HG03378 (cell line): ENCODE measurements around the gene TMEFF2.
A peak's percentile ranks its signal among the peaks of the same experiment; 100 is the strongest.
"Not testable (repeated sequence)": the region's sequence is repeated elsewhere in the genome, so short reads cannot be mapped to it uniquely, and the experiment has no call there.

ENCODE experiments used
- ATAC-seq: cut with Tn5 transposase; IDR thresholded peaks from one replicate; pipeline ENCODE4 v1.9.1; 2021; ENCODE audit warnings: mild to moderate bottlenecking, moderate library complexity; ENCODE audit not compliant: unreplicated experiment

The TMEFF2 gene

DNA sequence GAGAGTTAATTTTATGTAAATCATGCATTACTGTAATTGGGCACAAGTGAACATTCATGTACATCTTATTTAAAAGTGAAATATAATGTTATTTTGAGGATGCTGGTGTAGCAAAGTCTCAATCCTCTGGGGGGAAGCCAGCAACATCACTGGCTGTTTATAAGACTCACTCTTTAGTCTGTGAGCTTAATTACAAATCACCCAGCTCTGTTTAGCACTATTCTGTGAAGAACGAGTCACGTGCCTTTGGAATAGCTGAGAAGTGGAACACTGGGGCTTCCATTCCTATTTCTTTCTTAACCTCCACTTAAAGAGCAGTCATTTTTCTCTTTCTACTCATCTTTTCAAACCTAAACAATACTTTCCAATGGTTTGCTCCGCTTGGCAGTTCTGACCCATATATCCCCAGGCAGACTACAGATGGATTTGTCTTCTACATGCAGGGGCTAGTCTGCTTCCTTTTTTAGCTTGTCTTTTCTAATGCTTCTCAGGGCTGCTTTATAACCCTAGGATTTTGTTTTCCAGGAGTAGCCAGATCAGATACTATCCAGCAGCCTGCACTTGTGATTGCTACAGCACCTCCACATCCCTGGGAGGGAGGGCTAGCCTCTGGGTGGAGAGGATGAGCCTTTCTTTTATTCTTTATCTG lies 252.5 kb downstream of the TMEFF2 start:
- ATAC-seq: no peak

DNA sequence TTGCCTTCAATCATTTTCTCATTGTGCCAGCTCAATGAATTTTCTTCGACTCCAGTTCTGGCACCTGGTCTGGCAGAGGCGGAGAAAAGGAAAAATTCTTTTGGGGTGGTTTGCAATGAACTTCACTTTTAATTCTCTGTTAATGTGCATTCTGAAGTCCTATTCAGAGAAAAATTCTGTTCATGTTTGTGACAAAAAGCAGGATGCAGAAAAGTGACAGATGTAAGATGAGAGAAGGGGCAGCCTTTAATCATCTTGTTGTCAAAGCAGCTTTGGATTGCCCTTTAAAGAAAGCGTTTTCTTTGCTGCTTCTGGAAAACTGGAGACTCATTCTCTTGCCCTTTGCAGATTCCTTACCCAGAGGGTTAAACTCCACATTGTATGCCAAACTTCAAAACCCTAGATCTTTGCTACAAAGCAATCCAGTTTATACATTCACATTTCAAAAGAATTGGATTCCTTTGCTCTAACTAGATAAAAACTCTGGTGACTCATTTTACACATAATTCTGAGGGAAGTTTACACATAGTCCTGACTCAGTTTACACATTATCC lies 253.3 kb downstream of the TMEFF2 start:
- ATAC-seq: no peak

DNA sequence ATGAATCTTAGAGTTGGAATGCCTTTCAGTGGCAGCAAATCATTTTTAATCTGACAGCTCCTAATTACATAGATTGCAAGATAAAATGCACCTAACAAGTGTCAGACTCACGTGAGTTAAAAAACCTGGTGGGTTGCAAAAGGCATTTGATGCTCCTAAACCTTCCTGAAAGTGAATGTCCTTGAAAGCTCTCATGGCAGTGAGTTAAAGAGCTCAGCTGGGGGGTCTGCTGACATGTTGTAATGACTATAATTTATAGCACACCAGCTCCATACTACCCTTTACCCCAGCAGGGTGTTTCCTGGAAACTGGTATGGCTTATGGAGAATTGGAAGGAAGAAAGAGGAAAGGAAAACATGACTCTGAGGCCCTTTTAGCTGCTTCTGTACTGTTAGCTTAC lies 256.0 kb downstream of the TMEFF2 start:
- no peak for ATAC-seq

DNA sequence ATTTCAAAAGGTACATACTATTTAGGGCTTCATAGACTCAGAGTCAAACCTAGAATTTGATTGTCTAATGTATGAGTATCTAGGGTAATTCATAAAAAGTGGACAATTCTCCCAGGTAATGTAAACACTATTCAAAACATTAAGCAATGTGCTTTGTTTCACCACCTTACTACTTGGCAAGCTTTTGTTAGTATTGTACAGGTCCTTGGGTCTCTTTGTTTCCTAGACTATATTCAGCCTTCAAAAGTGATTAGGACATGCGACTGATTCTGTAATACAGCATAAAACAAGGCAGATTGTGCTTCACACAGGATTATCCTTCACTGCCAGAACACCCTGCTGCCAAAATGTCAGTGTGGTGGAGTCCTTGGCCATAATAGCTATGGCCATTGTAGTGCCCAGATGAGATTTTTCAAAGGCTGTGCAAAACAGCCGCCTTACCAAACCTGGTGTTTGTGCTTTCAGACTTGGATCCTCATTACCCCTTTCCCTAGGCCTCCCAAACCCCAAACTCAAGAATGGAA lies 257.8 kb downstream of the TMEFF2 start:
- ATAC-seq: no peak

DNA sequence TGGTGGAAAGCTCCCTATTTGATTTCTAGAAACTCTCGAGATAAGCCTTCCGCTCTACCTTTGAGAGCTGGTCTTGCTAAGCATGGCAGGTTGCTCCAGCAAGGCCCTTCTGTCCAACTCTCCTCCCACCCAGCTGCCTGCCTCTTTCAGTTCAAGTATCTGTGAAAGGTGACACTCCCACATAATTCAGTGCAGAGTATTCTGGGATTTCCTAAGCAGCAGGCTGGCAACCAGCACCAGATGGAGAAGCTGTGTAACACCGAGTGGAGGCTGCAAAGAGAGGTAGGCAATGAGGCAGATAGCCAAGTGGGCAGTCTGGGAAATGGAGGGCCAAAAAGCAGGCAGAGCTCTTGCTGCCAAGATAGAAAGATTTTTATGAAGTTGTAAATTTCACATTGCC lies 259.5 kb downstream of the TMEFF2 start:
- no peak for ATAC-seq

DNA sequence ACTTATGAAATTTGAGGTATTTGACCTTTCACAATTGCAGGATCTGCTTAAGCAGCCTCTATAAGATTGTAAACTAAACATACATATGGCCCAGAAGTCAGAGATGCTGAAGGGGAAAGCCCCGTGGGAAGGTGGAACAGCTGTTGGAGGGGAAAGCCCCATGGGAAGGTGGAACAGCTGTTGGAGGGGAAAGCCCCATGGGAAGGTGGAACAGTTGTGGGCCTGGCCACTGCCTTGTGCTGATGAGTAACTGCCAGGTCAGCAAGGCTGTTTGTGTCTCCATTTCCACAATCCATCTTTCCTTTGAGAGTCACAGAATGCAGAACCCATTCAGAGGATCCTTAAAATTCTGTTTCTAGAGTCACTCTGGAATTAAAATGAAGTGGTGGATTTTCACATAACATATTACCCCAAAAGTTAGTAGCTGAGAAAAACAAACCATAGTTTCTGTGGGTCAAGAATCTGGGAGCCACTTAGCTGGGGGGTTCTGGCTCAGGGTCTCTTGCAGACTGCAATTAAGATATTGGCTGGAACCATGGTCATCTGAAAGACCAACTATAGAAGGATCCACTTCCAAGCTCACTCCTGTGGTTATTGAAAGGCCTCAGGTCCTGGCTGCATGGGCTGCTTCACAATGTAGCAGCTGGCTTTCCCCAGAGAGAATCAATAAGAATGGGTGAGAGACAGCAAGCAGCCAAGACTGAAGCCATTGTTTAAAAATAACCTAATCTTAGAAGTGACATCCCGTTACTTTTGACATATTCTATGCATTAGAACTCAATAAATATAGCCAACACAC lies 261.2 kb downstream of the TMEFF2 start:
- peak; percentile 92 for ATAC-seq

DNA sequence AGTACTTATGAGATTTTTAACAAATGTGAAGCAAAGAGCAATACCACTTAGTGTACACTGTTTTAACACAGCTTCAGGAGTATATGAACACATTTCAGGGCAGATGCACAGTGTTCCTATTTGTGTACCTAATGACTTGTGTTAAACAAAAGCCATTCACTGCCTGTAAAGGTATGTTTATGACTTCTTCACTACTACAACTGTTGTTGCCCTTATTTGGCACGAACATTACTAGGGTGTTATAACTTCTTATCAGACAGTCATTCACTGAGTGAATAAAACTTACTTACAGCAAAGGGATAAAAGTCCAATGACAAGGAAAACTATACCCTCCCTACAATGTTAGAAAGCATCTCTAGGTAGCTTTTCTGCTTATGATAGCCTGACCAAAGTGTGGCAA lies 262.4 kb downstream of the TMEFF2 start:
- ATAC-seq: no peak

DNA sequence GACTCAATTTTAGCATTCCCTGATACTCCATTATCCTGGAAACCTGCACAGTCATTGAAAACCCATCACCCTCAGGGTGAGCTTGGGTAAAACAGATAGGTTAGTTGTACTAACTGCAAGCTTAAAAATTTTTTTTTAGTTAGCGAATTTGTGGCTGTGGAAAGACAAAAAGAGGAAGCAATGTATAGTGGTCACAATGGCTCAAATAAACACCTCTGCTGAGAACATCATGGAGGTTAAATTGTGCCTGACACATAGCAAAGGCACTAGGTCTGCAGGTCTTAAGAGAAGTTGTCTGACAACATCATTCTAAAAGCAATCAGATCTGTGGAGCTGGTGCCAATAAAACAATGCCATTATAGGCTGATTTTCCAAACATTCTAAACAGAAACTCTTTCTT lies 263.4 kb downstream of the TMEFF2 start:
- ATAC-seq: peak; percentile 36

DNA sequence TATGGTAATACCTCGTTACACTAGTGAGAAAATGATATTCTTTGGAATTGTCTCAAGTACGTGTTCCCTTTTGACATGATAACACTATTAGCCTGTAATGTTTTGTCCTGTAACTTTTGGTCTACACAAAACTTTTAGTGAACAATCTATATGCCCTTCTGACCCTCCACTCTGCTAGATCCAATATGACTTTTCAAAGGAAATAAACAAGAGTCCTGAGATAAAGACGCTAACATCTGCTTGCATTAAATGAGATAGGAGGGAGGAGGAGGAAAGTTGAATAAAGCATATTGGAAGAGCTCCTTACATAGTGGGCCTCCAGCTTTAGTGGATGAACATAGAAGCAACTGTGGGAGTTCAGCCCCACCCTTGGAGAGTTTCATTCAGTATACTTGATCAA lies 264.5 kb downstream of the TMEFF2 start:
- ATAC-seq: no peak

DNA sequence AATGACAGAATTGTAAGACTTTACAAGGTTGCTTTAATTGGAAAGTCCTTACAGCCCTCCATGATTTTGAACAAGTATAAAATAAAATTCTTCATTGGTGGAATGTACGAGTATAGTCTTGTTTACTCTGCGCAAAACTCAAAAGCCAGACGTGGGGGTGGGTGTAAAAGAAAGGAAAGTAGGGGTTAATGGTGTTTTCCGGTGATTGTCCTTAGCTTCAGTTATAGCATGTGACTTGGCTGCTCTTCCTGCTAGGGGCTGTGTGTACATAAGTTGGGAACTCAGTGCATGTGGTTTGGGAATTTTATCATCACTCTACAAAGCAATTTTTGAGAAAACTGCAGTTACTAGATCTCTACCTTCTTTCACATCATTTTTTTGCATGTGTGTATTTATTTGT lies 265.4 kb downstream of the TMEFF2 start:
- ATAC-seq: no peak

DNA sequence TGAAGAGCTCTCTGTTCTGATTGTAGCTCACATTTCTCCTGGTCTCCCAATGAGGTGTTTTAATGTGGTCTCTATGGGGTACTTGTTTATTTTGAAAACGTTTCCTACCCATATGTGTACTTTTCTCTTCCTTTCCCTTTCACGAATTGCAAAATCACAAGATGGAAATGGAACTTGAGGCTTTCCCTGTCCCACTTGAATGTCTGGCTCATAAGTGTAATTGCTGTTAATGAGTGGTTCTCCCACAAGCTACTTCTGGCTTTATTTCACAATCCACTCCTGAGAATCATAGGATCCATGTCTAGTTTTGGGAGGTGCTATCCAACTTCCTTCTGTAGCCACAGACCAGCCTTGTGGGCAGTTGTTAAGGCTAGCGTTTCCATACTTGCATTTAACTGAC lies 266.7 kb downstream of the TMEFF2 start:
- ATAC-seq: no peak

DNA sequence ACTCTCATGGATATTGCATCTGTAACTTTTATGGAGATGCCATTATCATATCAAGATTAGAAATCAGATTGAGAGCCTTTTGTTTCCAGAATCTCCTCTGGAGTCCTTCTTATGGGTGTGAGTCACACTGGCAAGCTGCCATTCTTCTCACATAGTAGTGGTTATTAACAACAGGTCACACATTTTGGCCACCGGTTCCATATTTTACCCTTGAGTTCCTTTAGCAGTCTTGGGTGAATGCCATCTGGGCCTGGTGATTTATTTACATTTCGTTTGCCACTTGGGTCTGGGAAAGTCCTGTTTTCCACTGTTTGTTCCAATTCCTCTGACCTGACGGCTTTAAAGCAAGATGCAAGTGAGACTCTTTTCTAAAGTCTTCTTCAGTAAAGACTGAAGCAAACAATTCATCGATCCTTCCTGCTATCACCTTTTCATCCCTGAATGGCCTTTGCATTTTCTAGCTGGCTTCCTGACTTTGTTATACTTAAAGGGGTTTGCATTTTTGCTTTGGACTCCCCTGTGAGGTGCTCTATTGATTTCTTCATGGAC lies 267.3 kb downstream of the TMEFF2 start:
- no peak for ATAC-seq

DNA sequence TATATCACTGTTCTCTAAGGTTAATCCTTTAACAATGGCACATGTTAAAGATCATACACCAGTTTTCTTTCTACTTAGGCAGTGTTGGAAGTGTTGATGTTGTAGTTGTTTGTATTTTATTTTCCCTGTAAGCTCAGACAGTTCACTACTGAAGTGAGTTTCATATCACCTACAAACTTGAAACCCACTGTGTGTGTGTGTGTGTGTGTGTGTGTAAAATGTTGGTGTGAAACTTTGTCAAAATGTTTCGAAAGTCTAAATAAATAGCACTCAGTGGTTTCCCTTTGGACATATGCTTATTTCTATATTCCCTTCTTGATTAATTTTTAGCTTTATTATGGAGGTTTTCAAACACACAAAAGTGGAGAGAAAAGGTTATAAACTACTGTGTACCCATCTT lies 268.1 kb downstream of the TMEFF2 start:
- ATAC-seq: no peak

DNA sequence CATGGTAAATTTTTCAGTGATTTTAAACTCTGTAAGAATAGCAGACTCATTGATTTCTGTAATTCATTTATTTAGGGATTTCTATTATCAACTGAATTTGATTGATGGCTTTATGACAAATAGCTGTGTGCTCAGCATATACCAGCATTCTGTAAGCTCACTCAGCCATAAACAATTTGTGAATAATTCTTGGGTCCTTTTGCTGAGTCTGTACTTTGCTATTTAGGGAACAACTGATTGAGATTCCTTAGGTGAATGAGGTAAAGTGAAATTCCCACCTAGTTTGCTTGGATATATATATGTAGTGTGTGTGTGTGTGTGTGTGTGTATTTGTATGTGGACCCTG lies 271.1 kb downstream of the TMEFF2 start:
- ATAC-seq: no peak

DNA sequence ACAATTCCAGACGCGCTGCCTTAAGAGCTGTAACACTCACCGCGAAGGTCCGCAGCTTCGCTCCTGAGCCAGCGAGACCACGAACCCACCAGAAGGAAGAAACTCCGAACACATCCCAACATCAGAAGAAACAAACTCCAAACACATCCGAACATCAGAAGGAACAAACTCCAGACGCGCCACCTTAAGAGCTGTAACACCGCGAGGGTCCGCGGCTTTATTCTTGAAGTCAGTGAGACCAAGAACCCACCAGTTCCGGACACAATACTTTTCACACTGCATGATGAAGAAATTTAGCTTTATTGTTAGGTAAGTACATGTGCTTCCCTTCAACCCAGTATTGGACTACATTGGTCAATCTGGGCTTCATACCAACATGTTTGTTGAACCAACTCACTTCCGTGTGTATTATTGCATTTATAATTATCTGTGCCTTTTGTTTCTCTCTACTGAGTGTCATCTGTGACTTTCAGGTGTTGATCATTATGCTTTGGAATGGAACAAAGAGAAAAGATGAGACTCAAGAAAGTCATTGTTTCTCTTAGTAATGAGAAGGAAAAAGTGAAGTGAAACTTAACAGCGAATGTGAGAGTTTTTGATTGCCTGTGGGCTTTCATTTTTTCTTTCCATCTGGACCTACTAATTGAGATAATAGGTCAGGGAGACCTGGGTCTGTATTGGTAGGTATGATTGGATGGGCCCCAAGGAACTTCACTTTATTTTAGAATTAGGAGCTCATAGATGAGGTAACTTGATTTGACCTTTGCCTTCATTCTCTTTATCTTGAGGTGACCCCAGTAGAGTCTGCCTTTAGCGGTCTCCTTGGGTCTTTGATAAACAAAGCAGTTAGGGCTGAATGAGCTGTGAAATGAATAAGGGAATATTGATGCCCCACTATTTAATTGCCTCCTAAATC lies 271.7 kb downstream of the TMEFF2 start:
- peak; percentile 97 for ATAC-seq

DNA sequence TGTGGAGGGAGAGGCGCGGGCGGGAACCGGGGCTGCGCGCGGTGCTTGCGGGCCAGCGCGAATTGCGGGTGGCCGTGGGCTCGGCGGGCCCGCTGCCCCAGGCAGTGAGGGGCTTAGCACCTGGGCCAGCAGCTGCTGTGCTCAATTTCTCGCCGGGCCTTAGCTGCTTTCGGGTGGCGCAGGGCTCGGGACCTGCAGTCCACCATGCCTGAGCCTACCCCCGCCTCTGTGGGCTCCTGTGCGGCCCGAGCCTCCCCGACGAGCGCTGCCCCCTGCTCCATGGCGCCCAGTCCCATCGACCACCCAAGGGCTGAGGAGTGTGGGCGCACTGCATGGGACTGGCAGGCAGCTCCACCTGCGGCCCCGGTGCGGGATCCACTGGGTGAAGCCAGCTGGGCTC lies 273.1 kb downstream of the TMEFF2 start:
- ATAC-seq: not testable (repeated sequence)

DNA sequence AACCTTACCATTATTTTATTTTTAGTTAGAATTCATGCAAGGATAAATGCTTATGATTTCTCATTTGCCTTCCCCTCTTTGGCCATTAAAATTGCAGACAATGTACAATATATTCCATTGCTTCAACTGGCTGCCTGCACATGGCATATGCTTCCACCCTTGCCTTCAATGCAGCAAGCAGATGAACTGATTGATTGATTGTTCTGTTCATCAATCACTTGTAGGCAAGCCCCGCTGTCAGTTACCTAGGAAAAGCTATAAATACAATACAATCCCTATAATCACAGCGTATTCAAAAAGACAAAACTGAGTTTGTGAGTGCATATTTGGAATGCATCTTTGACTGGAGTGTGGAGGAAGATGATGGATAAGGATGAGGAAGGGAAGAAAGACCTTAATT lies 274.2 kb downstream of the TMEFF2 start:
- ATAC-seq: no peak

DNA sequence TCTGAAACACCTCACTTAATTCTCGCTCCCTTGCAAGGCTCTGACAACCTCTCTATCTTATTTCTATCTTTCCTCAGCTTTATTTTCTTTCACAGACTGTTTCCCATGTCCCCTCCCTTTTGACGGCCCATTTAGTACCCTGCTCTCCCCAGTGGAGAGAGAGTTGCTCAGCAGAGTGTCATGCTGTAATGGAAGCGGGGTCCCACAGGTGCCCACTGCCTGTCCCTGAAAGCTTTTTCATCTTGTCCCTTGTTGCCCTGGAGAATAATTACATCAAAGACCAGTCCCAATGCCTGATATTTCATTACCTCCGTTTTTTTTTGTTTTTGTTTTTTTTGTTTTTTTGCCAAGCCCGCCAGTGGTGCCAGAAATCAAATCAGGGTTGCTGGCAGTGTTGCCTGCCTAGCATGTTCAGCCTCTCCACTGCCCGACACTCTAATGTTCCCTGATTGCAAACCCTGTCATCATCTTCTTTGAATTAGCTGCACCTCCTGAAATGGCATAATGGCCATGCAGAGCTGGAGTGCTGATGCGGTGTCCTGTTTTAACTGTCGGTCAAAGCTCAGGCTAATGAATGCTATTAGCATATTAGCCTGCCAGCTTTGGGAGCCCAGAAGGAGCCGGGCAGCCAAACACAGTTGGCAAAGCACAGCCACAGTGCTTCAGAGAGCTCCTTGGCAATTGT lies 276.6 kb downstream of the TMEFF2 start:
- no peak for ATAC-seq

DNA sequence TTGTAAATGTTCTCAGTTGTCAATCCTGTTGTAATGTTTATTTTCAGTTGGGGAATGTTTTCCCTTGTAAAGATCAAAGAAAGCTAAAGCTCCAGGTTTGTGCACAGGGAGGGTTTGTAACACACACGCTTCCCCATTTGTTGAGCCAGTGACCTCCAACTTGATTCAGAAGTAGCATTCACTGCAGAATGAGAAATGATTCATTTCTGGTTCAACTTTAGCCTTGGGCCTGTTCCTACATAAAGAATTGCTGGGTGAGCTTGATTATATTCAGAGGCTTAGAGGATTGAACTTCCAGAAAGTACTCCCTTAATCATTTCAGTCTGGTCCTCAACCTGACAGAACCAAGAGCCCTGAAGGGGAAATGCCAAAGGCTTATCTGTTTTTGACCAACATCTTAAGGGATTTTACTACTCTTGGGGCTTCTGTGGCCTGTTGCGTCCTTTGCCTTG lies 277.3 kb downstream of the TMEFF2 start:
- ATAC-seq: no peak

DNA sequence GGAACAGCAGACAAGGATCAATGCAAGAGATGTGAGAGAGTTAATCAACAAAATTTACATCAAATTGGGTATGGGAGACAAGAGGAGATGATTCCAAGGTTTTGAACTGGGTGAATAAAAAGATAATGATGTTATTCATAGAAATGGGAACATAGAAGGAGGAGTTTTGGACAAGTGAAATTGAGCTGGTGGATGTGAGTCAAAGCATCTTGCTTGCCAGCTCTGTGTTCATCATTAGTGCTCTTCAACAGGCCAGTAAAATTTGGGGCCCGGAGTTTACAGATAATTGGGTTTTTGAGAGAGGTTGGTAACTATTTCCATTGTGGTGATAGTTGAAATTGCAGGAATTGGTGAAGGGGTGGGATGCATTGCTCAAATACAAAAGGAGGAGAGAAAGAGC lies 277.9 kb downstream of the TMEFF2 start:
- ATAC-seq: no peak
